Iris pigment epithelial cell (primary cell): Measurements from ENCODE around the gene CYB5D1.

Experiments used
- DNase-seq: peaks from one replicate; pipeline ENCODE4 v3.0.0-alpha.2; 2011; ENCODE audit warnings: low read depth

CYB5D1 gene

DNA sequence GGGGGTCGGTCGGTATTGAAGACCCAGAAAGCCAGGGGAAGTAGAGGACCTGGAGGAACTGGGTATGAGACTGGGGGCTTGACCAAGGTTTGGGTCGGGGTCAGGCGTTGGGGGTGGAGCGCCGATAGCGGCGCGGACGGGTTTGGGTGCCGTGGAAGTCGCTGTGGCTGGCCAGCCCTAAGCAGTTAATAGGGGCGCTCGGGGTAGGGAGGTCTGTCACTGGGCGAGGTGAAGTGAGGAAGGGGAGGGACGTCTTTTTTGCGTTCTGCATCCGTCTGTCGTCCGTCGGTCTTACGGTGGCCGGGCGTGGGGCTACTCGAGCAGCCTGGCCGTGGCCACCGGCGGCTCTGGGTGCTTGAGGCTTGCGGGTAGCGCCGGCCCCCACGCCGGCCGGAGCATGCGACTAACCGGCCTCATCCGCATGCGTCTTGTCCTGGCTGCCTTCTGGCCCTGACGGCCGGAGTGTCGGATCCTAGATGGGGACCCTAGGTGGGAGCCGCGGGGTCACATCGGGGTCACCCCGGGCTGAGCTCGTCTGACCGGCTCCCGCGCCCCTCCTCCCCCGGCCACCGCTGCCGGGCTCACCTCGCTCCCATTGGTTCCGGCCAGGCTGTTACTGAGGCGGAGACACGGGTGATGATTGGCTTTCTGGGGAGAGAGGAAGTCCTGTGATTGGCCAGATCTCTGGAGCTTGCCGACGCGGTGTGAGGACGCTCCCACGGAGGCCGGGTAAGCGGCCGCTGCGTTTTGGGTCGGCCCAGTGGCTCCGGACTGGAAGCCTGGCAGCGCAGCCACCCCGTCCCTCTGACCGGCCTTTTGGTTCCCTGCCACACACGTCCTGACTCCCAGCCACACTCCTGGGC lies 13.3 kb upstream of the CYB5D1 start:
- DNase-seq: peak; percentile 97

DNA sequence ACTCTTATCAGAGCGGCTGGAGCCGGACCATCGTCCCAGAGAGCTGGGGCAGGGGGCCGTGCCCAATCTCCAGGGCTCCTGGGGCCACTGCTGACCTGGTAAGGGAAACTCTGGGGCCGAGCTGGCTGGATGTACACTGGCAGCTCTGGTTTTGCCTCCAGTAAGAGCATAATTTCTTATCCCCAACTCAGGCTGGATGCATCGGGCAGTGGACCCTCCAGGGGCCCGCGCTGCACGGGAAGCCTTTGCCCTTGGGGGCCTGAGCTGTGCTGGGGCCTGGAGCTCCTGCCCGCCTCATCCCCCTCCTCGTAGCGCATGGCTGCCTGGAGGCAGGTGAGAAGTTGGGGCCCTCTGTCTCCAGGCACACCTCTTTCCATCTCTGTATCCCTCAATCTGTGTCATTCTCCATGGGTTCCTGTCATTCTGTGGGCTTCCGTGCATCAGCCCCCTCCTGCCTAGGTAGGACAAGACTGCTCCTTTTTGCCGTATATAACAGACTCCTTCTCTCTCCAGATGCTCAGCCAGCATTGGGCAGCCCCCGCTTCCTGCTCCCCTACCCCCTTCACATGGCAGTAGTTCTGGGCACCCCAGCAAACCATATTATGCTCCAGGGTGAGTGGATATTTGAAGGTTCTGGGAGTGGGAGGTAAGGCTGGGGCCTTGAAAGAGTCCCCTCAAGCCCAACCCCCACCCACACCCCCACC lies 12.3 kb upstream of the CYB5D1 start:
- DNase-seq: no peak

DNA sequence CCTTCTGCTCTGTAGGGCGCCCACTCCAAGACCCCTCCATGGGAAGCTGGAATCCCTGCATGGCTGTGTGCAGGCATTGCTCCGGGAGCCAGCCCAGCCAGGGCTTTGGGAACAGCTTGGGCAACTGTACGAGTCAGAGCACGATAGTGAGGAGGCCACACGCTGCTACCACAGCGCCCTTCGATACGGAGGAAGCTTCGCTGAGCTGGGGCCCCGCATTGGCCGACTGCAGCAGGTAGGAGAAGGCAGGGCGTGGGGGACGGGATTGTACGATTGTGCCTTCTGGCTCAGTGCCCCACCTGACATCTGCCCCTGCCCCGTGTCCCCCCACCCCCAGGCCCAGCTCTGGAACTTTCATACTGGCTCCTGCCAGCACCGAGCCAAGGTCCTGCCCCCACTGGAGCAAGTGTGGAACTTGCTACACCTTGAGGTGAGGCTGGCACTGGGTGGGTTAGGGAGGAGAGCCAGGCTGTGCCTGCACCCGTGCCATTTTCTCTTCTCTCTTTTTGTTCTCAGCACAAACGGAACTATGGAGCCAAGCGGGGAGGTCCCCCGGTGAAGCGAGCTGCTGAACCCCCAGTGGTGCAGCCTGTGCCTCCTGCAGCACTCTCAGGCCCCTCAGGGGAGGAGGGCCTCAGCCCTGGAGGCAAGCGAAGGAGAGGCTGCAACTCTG lies 11.6 kb upstream of the CYB5D1 start:
- no peak for DNase-seq

DNA sequence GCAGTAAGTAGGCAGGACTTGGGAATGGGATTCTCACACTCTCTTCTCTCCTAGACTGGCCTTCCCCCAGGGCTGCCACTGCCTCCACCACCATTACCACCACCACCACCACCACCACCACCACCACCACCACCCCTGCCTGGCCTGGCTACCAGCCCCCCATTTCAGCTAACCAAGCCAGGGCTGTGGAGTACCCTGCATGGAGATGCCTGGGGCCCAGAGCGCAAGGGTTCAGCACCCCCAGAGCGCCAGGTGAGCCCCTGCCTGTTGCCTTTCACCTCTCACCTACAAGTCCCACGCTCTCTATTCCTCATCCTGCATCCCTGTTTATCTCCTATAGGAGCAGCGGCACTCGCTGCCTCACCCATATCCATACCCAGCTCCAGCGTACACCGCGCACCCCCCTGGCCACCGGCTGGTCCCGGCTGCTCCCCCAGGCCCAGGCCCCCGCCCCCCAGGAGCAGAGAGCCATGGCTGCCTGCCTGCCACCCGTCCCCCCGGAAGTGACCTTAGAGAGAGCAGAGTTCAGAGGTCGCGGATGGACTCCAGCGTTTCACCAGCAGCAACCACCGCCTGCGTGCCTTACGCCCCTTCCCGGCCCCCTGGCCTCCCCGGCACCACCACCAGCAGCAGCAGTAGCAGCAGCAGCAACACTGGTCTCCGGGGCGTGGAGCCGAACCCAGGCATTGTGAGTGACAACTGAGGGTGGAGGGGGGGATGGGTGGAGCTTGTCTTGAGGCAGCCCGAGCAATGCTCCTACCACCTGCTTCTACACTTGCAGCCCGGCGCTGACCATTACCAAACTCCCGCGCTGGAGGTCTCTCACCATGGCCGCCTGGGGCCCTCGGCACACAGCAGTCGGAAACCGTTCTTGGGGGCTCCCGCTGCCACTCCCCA lies 10.8 kb upstream of the CYB5D1 start:
- no peak for DNase-seq

DNA sequence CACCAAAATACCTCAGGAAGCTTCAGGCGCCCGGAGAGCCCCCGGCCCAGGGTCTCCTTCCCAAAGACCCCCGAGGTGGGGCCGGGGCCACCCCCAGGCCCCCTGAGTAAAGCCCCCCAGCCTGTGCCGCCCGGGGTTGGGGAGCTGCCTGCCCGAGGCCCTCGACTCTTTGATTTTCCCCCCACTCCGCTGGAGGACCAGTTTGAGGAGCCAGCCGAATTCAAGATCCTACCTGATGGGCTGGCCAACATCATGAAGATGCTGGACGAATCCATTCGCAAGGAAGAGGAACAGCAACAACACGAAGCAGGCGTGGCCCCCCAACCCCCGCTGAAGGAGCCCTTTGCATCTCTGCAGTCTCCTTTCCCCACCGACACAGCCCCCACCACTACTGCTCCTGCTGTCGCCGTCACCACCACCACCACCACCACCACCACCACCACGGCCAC lies 9.6 kb upstream of the CYB5D1 start:
- DNase-seq: no peak

DNA sequence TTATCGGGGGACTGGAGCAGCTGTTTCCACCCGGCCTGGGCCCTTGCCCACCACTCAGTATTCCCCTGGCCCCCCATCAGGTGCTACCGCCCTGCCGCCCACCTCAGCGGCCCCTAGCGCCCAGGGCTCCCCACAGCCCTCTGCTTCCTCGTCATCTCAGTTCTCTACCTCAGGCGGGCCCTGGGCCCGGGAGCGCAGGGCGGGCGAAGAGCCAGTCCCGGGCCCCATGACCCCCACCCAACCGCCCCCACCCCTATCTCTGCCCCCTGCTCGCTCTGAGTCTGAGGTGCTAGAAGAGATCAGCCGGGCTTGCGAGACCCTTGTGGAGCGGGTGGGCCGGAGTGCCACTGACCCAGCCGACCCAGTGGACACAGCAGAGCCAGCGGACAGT lies 9.1 kb upstream of the CYB5D1 start:
- no peak for DNase-seq

DNA sequence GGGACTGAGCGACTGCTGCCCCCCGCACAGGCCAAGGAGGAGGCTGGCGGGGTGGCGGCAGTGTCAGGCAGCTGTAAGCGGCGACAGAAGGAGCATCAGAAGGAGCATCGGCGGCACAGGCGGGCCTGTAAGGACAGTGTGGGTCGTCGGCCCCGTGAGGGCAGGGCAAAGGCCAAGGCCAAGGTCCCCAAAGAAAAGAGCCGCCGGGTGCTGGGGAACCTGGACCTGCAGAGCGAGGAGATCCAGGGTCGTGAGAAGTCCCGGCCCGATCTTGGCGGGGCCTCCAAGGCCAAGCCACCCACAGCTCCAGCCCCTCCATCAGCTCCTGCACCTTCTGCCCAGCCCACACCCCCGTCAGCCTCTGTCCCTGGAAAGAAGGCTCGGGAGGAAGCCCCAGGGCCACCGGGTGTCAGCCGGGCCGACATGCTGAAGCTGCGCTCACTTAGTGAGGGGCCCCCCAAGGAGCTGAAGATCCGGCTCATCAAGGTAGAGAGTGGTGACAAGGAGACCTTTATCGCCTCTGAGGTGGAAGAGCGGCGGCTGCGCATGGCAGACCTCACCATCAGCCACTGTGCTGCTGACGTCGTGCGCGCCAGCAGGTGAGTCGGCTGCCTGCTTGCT lies 8.6 kb upstream of the CYB5D1 start:
- no peak for DNase-seq

DNA sequence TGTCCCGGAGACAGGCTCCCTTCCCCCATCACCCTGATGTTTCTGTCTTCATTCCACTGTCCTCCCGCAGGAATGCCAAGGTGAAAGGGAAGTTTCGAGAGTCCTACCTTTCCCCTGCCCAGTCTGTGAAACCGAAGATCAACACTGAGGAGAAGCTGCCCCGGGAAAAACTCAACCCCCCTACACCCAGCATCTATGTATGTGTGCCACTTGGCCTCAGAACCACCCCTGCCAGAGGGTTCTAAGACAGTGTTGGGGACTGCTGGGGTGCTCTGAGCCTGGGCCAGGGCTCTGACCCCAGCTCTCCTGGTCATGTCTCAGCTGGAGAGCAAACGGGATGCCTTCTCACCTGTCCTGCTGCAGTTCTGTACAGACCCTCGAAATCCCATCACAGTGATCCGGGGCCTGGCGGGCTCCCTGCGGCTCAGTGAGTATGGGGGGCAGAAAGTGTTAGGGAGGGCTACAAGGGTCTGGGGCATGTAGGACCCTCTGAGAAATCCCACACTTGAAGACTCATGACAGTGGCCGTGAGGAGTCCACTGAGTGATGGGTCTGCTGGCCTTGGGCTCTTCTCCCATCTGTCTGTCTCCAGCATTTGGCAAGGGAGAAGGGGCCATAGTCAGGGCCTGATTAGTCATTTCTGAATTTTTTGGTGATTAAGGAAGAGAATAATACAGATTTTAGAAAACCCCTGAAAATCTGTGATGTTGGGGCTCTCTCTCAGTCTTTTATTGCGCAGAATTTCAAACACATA lies 7.9 kb upstream of the CYB5D1 start:
- no peak for DNase-seq

DNA sequence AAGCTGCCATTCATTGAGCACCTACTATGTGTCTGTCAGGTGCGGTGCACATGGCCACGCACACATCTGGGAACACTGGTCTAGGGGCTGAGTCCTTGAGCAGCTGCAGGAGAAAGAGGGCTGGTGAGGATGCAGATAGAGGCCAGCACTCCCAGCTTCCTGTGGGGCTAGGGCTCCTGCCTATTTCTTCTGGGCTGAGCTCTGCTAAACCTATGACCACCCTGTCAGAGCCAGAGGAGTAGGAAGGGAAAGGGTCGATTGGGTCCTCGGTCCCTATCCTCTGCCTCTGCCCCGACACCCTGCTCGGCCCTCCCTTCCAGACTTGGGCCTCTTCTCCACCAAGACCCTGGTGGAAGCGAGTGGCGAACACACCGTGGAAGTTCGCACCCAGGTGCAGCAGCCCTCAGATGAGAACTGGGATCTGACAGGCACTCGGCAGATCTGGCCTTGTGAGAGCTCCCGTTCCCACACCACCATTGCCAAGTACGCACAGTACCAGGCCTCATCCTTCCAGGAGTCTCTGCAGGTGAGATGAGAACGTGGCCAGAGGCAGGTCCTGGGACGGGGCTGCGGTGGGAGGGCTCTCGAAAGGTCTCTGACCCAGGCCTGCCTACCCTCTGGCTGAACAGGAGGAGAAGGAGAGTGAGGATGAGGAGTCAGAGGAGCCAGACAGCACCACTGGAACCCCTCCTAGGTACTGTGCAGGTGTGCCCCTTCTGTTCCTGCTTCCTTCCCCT lies 6.9 kb upstream of the CYB5D1 start:
- DNase-seq: no peak

DNA sequence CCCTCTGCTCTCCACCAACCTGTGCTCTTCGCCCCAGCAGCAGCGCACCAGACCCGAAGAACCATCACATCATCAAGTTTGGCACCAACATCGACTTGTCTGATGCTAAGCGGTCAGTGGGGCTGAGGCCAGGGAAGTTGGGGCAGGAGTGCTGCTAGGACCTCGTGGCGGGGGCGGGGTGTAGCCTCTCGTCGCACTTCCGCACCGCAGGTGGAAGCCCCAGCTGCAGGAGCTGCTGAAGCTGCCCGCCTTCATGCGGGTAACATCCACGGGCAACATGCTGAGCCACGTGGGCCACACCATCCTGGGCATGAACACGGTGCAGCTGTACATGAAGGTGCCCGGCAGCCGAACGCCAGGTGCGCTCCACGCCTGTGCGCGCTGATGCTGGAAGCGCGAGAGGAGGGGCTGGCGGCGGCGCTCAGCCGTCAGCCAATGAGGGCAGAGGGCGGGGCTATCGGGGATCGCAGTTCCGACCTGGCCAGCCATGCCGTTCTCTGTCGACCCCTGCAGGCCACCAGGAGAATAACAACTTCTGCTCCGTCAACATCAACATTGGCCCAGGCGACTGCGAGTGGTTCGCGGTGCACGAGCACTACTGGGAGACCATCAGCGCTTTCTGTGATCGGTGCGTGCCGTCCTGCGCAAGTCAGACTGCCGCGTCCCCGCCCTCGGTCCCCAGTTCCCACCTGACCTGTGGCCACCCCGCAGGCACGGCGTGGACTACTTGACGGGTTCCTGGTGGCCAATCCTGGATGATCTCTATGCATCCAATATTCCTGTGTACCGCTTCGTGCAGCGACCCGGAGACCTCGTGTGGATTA lies 6.2 kb upstream of the CYB5D1 start:
- DNase-seq: peak; percentile 80

DNA sequence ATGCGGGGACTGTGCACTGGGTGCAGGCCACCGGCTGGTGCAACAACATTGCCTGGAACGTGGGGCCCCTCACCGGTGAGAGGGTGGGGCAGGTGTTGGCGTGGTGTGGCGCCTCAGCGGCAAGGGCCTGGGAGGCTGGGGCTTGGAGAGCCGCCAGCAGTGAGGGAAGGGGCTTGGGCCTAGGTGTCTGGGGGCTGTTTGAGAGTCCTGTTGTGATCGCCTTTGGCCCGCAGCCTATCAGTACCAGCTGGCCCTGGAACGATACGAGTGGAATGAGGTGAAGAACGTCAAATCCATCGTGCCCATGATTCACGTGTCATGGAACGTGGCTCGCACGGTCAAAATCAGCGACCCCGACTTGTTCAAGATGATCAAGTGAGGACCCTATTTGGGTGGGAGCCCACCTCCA lies 5.5 kb upstream of the CYB5D1 start:
- DNase-seq: no peak

DNA sequence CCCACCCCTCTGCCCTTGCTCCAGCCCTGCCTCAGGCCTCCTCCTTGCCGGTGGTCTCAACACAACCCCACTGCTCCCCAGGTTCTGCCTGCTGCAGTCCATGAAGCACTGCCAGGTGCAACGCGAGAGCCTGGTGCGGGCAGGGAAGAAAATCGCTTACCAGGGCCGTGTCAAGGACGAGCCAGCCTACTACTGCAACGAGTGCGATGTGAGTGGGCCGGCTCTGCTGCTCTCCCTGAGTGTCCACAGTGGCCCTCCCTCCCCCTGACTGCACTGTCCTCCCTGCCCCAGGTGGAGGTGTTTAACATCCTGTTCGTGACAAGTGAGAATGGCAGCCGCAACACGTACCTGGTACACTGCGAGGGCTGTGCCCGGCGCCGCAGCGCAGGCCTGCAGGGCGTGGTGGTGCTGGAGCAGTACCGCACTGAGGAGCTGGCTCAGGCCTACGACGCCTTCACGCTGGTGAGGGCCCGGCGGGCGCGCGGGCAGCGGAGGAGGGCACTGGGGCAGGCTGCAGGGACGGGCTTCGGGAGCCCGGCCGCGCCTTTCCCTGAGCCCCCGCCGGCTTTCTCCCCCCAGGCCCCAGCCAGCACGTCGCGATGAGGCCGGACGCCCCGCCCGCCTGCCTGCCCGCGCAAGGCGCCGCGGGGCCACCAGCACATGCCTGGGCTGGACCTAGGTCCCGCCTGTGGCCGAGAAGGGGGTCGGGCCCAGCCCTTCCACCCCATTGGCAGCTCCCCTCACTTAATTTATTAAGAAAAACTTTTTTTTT lies 4.7 kb upstream of the CYB5D1 start:
- DNase-seq: no peak

DNA sequence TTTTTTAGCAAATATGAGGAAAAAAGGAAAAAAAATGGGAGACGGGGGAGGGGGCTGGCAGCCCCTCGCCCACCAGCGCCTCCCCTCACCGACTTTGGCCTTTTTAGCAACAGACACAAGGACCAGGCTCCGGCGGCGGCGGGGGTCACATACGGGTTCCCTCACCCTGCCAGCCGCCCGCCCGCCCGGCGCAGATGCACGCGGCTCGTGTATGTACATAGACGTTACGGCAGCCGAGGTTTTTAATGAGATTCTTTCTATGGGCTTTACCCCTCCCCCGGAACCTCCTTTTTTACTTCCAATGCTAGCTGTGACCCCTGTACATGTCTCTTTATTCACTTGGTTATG lies 4.1 kb upstream of the CYB5D1 start:
- DNase-seq: no peak

DNA sequence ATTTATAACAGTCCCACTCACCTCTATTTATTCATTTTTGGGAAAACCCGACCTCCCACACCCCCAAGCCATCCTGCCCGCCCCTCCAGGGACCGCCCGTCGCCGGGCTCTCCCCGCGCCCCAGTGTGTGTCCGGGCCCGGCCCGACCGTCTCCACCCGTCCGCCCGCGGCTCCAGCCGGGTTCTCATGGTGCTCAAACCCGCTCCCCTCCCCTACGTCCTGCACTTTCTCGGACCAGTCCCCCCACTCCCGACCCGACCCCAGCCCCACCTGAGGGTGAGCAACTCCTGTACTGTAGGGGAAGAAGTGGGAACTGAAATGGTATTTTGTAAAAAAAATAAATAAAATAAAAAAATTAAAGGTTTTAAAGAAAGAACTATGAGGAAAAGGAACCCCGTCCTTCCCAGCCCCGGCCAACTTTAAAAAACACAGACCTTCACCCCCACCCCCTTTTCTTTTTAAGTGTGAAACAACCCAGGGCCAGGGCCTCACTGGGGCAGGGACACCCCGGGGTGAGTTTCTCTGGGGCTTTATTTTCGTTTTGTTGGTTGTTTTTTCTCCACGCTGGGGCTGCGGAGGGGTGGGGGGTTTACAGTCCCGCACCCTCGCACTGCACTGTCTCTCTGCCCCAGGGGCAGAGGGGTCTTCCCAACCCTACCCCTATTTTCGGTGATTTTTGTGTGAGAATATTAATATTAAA lies 3.6 kb upstream of the CYB5D1 start:
- DNase-seq: no peak

DNA sequence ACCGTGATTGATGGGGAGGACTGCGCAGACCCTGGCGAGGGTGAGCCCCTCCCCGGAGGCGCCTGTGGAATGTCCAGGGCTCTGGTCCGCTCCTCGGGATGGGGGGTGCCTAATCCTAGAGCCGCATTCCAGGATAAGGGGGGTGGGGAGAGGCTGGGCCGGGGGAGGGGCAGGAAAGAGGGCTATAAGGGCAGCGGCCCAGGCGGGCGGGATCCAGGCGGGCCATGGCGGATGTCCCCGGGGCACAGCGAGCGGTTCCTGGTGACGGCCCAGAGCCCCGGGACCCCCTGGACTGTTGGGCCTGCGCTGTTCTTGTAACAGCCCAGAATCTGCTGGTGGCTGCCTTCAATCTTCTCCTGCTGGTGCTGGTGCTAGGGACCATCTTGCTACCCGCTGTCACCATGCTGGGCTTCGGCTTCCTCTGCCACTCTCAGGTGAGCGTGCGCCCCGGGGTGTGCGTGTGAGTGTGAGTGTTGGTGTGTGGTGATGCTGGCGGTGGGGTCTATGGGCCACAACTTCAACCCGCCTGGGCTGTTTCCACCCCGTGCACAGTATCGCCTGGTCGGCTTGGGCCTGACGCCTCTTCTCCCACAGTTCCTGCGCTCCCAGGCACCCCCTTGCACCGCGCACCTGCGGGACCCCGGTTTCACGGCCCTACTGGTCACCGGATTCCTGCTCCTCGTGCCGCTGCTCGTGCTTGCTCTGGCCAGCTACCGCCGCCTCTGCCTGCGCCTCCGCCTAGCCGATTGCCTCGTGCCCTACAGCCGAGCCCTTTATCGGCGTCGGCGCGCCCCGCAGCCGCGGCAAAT lies 2.7 kb upstream of the CYB5D1 start, which contains the start of gene TMEM88:
TSS of gene TMEM88 (plus strand) at position 216 of the 809 bp plus-strand sequence. CDS start at position 225, 9 bp downstream.
- DNase-seq: no peak

DNA sequence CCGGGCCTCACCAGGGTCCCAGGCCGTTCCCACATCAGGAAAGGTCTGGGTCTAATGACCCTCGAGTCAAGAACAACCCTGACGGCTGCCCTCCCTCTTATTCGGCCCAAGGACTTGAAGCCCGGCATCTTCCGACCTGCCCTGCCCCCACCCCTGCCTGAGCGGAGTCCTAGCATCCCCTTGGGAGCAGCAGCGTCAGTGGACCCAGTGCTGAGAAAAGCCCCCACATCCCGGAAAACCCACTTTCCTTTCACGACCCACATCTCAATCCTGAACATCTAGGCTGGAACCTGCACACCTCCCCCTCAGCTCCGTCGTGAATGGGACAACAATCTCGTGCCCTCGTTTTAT lies 2.2 kb upstream of the CYB5D1 start:
- DNase-seq: no peak
